Measurements from ENCODE around the gene GAL.
A peak's percentile ranks its signal among the peaks of the same experiment; 100 is the strongest.

Gene GAL

DNA sequence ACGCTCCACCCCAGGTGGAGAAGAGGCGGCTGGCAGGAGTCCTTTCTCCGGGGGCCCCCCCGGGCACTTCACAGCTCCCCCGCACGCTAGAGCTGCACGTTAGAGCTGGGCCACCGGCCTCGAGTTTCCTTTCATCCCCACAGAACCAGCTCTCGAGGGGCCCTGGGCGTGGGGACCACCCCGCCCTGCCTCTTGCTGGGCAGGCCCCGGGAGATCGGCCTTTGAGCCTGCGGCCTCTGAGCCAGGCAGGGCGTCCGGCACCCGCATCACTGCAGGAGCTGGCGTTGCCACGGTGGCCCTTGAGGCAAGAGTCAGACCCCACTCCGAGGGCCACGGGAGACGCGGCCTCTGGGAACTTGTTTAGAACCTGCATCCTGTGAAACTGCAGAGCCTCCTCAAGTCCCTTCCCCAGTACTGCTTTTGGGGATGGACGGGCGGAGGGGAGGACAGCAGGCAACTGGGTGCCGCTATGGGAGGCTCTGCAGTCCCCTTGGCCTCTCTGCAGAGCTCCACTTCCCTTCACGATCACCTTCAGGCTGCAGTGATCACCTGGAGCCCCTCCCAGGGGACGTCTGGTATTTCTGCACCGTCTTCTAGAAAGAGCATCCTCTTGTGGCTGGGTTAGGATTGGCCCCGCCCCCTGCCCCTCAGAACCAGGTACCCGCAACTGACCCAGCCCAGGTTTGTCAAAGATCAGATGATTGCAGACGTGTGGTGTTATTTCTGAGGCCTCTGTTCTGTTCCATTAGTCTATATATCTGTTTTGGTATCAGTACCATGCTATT is 13.9 kb upstream of the GAL start:
- TF ChIP-seq, protein P1, sequence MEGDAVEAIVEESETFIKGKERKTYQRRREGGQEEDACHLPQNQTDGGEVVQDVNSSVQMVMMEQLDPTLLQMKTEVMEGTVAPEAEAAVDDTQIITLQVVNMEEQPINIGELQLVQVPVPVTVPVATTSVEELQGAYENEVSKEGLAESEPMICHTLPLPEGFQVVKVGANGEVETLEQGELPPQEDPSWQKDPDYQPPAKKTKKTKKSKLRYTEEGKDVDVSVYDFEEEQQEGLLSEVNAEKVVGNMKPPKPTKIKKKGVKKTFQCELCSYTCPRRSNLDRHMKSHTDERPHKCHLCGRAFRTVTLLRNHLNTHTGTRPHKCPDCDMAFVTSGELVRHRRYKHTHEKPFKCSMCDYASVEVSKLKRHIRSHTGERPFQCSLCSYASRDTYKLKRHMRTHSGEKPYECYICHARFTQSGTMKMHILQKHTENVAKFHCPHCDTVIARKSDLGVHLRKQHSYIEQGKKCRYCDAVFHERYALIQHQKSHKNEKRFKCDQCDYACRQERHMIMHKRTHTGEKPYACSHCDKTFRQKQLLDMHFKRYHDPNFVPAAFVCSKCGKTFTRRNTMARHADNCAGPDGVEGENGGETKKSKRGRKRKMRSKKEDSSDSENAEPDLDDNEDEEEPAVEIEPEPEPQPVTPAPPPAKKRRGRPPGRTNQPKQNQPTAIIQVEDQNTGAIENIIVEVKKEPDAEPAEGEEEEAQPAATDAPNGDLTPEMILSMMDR (IDR thresholded peaks at IDR 0.05; ENCODE audit: low read depth, low read length) = no peak
- in situ Hi-C loops (cut with HindIII; ENCODE audit: low sequenced_read_pairs) = no loop called here
- DNase-seq (ENCODE audit: low read depth, low spot score) = no peak
- H3K4me3 ChIP-seq (ENCODE audit: low read depth, low read length) = no peak overlapping the region

DNA sequence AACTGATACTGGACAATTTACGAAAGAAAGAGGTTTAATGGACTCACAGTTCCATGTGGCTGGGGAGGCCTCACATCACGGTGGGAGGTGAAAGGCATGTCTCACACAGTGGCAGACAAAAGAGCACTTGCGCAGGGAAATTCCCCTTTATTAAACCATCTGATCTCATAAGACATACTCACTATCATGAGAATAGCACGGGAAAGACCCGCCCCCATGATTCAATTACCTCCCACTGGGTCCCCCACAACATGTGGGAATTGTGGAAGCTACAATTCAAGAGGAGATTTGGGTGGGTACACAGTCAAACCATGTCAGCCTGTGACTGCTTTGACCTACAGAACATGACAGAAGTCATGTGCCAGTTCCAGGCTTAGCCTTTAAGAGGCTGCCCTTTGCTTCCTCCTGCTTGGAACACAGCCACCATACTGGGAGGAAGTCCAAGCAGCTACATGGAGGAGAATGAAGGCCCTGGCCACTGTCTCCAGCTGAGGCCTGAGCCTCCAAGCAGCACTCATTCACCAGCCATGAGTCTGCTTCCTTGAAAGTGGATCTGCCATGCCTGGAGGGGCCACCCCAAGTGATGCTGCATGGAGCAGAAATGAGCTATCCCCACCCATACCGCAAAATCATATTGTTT is 10.9 kb upstream of the GAL start:
- peak; percentile 90 for DNase-seq (ENCODE audit: low read depth, low spot score)
- H3K4me3 ChIP-seq (ENCODE audit: low read depth, low read length) = no peak overlapping the region
- TF ChIP-seq, protein P1 (IDR thresholded peaks at IDR 0.05; ENCODE audit: low read depth, low read length) = no peak
- in situ Hi-C loops (cut with HindIII; ENCODE audit: low sequenced_read_pairs) = no loop called here

- in situ Hi-C loops (cut with HindIII; ENCODE audit: low sequenced_read_pairs) = no loop called here
- no peak for DNase-seq (ENCODE audit: low read depth, low spot score)
- H3K4me3 ChIP-seq (ENCODE audit: low read depth, low read length) = no peak overlapping the region
- TF ChIP-seq, protein P1 (IDR thresholded peaks at IDR 0.05; ENCODE audit: low read depth, low read length) = no peak
Measured at GRCh38 chr11:68673991-68674390, 10.4 kb upstream of the GAL start.

- TF ChIP-seq, protein P1 (IDR thresholded peaks at IDR 0.05; ENCODE audit: low read depth, low read length) = no peak
- DNase-seq (ENCODE audit: low read depth, low spot score) = no peak
- no peak overlapping the region for H3K4me3 ChIP-seq (ENCODE audit: low read depth, low read length)
- in situ Hi-C loops (cut with HindIII; ENCODE audit: low sequenced_read_pairs) = no loop called here
Measured at GRCh38 chr11:68674461-68674860, 9.9 kb upstream of the GAL start.

DNA sequence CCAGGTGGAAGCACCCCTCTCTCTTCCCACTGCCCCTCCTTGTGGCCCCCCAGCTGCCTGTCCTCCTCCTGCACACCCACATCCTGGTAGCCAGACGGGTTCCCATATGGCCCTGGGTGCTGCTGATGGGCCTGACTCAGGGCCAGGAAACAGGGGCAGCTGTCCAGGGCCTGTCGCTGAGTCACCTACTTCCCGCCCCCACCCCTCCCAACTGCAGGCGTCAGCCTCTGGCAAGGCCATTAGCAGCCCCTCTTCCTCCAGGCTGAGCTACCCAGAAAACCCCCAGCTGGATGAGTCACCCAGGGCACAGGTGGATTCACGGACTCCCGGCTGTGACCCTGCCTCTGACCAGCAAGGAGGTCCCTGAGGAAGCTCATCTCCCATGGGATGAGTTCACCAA is 6.9 kb upstream of the GAL start:
- DNase-seq (ENCODE audit: low read depth, low spot score) = peak; percentile 91
- TF ChIP-seq, protein P1 (IDR thresholded peaks at IDR 0.05; ENCODE audit: low read depth, low read length) = no peak
- in situ Hi-C loops (cut with HindIII; ENCODE audit: low sequenced_read_pairs) = no loop called here
- H3K4me3 ChIP-seq (ENCODE audit: low read depth, low read length) = no peak overlapping the region

DNA sequence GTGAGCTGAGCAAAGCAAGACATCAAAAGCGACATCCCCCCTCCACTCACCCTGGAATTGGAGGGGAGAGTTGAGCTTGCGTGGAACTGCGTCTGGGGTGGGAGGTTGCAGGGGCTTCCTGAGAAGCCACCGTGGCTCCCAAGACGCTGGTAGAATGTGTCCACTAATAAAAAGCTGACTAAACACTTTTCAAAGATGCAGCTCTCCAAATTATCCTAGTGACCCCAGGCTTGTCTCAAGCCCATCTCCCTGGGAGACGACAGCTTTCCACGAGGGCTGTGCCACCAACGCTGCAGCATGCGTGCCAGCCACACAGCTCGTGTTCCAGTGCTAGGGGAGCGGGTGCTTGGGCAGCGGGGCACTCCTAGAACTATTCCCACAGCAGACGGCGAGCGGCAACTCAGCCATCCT is 6.3 kb upstream of the GAL start:
- in situ Hi-C loops (cut with HindIII; ENCODE audit: low sequenced_read_pairs) = no loop called here
- TF ChIP-seq, protein P1 (IDR thresholded peaks at IDR 0.05; ENCODE audit: low read depth, low read length) = no peak
- no peak overlapping the region for H3K4me3 ChIP-seq (ENCODE audit: low read depth, low read length)
- no peak for DNase-seq (ENCODE audit: low read depth, low spot score)
